ENCODE measurements around the gene CELF4.

Gene CELF4

DNA sequence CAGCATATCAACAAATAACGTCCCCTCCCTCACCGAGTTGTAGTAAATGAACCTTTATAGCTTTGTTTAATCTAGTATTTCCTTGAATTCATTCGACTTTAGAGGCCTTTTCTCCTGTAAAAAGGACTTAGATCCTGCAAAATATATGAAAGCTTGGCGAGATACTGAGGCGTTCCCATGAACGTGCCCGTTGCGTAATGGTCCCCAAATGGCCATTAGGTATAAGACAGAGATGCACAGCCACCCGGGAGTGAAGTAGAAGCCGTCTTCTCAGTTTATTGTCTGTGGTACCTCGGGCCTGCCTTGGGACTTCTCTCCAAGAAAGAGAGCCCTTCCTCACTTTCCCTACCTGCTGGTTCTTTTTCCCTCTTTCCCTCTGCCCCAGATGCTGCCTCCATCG, 310.6 kb downstream of the CELF4 start:
- H3K18ac ChIP-seq (ENCODE audit: low read length): no peak overlapping the region
- H3K36me3 ChIP-seq (ENCODE audit: control insufficient read depth, insufficient read depth, low read length): no peaks in the 10 kb centered on the region
- H4K5ac ChIP-seq (ENCODE audit: low read length): no peak overlapping the region
- no peaks in the 10 kb centered on the region for H3K4me1 ChIP-seq (ENCODE audit: control insufficient read depth, low read depth, low read length)
- no peaks in the 10 kb centered on the region for H3K79me2 ChIP-seq (ENCODE audit: control insufficient read depth, insufficient read depth, low read length)
- H3K23ac ChIP-seq (ENCODE audit: low read length): no peak overlapping the region
- H3K4ac ChIP-seq (ENCODE audit: low read depth, low read length): no peak overlapping the region
- H3K79me1 ChIP-seq (ENCODE audit: low read length): no peaks in the 10 kb centered on the region
- no peak overlapping the region for H3K4me3 ChIP-seq (ENCODE audit: low read length)
- WGBS (ENCODE audit: extremely low coverage, insufficient coverage, low lambda C conversion rate): no CpG with 5 or more reads among the region's 12 CpGs
- H2AK5ac ChIP-seq (ENCODE audit: low read length): no peak overlapping the region
- H2BK15ac ChIP-seq (replicated peaks; ENCODE audit: low read depth): no peak overlapping the region
- no peak overlapping the region for H2BK120ac ChIP-seq (ENCODE audit: low read depth, low read length)
- no peak overlapping the region for H3K4me2 ChIP-seq (ENCODE audit: low read length)
- H2BK5ac ChIP-seq (ENCODE audit: low read length): no peak overlapping the region
- no peaks in the 10 kb centered on the region for H3K27me3 ChIP-seq (ENCODE audit: insufficient read depth, low read length, poor library complexity)
- no peak overlapping the region for H3K56ac ChIP-seq (ENCODE audit: low read length)
- no peak overlapping the region for H4K8ac ChIP-seq (ENCODE audit: low read depth, low read length)
- H3K27ac ChIP-seq (ENCODE audit: low read depth, low read length): no peak overlapping the region
- no peak for DNase-seq
- H3K9ac ChIP-seq (ENCODE audit: low read length): no peak overlapping the region

DNA sequence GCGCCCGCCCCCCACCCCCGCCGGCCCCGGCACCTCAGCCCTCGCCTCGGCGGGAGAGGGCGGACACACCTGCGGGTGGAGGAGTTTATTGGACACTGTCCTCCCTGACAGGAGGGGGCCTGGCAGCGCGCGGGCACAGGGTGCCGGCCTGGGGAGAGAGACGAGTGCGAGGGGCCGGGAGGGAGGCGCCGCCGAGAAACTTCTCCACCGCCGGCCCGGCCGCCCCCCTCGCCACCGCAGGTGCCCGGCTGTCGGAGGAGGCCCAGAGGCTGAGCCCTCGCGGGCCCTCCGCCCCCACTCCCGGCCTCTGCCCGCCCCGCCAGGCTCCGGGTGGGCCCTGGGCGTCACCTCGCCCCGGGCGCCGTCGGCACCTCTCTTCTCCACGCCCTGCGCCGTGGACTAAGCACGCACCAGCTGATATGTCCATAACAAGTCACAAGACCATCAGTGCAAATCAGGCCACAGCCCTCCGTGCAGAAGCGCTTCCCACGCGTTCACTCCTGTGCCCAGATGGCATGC, 311.3 kb downstream of the CELF4 start:
- no peak overlapping the region for H4K5ac ChIP-seq (ENCODE audit: low read length)
- H3K23ac ChIP-seq (ENCODE audit: low read length): no peak overlapping the region
- no peak overlapping the region for H4K8ac ChIP-seq (ENCODE audit: low read depth, low read length)
- no peaks in the 10 kb centered on the region for H3K79me1 ChIP-seq (ENCODE audit: low read length)
- H3K56ac ChIP-seq (ENCODE audit: low read length): peak overlapping the region; percentile 56
- H2BK120ac ChIP-seq (ENCODE audit: low read depth, low read length): no peak overlapping the region
- H3K27ac ChIP-seq (ENCODE audit: low read depth, low read length): no peak overlapping the region
- H3K36me3 ChIP-seq (ENCODE audit: control insufficient read depth, insufficient read depth, low read length): no peaks in the 10 kb centered on the region
- no peaks in the 10 kb centered on the region for H3K27me3 ChIP-seq (ENCODE audit: insufficient read depth, low read length, poor library complexity)
- H3K18ac ChIP-seq (ENCODE audit: low read length): no peak overlapping the region
- peak overlapping the region; percentile 66 for H3K4me2 ChIP-seq (ENCODE audit: low read length)
- H3K4ac ChIP-seq (ENCODE audit: low read depth, low read length): no peak overlapping the region
- peak overlapping the region; percentile 20 for H3K9ac ChIP-seq (ENCODE audit: low read length)
- no peak overlapping the region for H2BK15ac ChIP-seq (replicated peaks; ENCODE audit: low read depth)
- no peak overlapping the region for H2AK5ac ChIP-seq (ENCODE audit: low read length)
- H3K4me3 ChIP-seq (ENCODE audit: low read length): no peak overlapping the region
- no peaks in the 10 kb centered on the region for H3K4me1 ChIP-seq (ENCODE audit: control insufficient read depth, low read depth, low read length)
- H3K79me2 ChIP-seq (ENCODE audit: control insufficient read depth, insufficient read depth, low read length): no peaks in the 10 kb centered on the region
- peak; percentile 6 for DNase-seq
- H2BK5ac ChIP-seq (ENCODE audit: low read length): no peak overlapping the region
- no CpG with 5 or more reads among the region's 49 CpGs for WGBS (ENCODE audit: extremely low coverage, insufficient coverage, low lambda C conversion rate)

- Histone ChIP-seq H3K27ac (ENCODE audit: low read depth, low read length) (no peak overlapping the region), H3K4ac (ENCODE audit: low read depth, low read length) (no peak overlapping the region), H3K36me3 (ENCODE audit: control insufficient read depth, insufficient read depth, low read length) (no peaks in the 10 kb centered on the region), H3K4me3 (ENCODE audit: low read length) (peak overlapping the region; percentile 58), H3K79me2 (ENCODE audit: control insufficient read depth, insufficient read depth, low read length) (no peaks in the 10 kb centered on the region), H3K79me1 (ENCODE audit: low read length) (no peaks in the 10 kb centered on the region), H3K4me2 (ENCODE audit: low read length) (peak overlapping the region; percentile 85), H2BK5ac (ENCODE audit: low read length) (no peak overlapping the region), H3K18ac (ENCODE audit: low read length) (no peak overlapping the region), H3K4me1 (ENCODE audit: control insufficient read depth, low read depth, low read length) (no peaks in the 10 kb centered on the region), H2BK15ac (replicated peaks; ENCODE audit: low read depth) (no peak overlapping the region), H4K5ac (ENCODE audit: low read length) (no peak overlapping the region), H3K9ac (ENCODE audit: low read length) (peak overlapping the region; percentile 68), H3K56ac (ENCODE audit: low read length) (peak overlapping the region; percentile 73), H3K27me3 (ENCODE audit: insufficient read depth, low read length, poor library complexity) (no peaks in the 10 kb centered on the region), H2AK5ac (ENCODE audit: low read length) (no peak overlapping the region), H2BK120ac (ENCODE audit: low read depth, low read length) (no peak overlapping the region), H4K8ac (ENCODE audit: low read depth, low read length) (no peak overlapping the region), H3K23ac (ENCODE audit: low read length) (no peak overlapping the region)
- no CpG with 5 or more reads among the region's 83 CpGs for WGBS (ENCODE audit: extremely low coverage, insufficient coverage, low lambda C conversion rate)
- DNase-seq: peak; percentile 70
These were observed 312.0 kb downstream of the CELF4 start for GRCh38 chr18:37253394-37254235.

GRCh38 chr18:37252854-37253393, 312.7 kb downstream of the CELF4 start:
- Histone ChIP-seq H4K5ac (ENCODE audit: low read length) (no peak overlapping the region), H3K79me2 (ENCODE audit: control insufficient read depth, insufficient read depth, low read length) (no peaks in the 10 kb centered on the region), H2BK120ac (ENCODE audit: low read depth, low read length) (no peak overlapping the region), H3K4ac (ENCODE audit: low read depth, low read length) (no peak overlapping the region), H3K4me3 (ENCODE audit: low read length) (no peak overlapping the region), H3K23ac (ENCODE audit: low read length) (no peak overlapping the region), H2BK15ac (replicated peaks; ENCODE audit: low read depth) (no peak overlapping the region), H3K79me1 (ENCODE audit: low read length) (no peaks in the 10 kb centered on the region), H3K4me1 (ENCODE audit: control insufficient read depth, low read depth, low read length) (no peaks in the 10 kb centered on the region), H3K18ac (ENCODE audit: low read length) (no peak overlapping the region), H3K27ac (ENCODE audit: low read depth, low read length) (no peak overlapping the region), H3K27me3 (ENCODE audit: insufficient read depth, low read length, poor library complexity) (no peaks in the 10 kb centered on the region), H3K56ac (ENCODE audit: low read length) (peak overlapping the region; percentile 49), H2BK5ac (ENCODE audit: low read length) (no peak overlapping the region), H4K8ac (ENCODE audit: low read depth, low read length) (no peak overlapping the region), H3K9ac (ENCODE audit: low read length) (peak overlapping the region; percentile 9), H3K4me2 (ENCODE audit: low read length) (peak overlapping the region; percentile 1), H2AK5ac (ENCODE audit: low read length) (no peak overlapping the region), H3K36me3 (ENCODE audit: control insufficient read depth, insufficient read depth, low read length) (no peaks in the 10 kb centered on the region)
- no CpG with 5 or more reads among the region's 12 CpGs for WGBS (ENCODE audit: extremely low coverage, insufficient coverage, low lambda C conversion rate)
- DNase-seq: peak; percentile 5

GRCh38 chr18:37252342-37252741, 313.3 kb downstream of the CELF4 start:
- no peak overlapping the region for H4K8ac ChIP-seq (ENCODE audit: low read depth, low read length)
- no peak overlapping the region for H3K18ac ChIP-seq (ENCODE audit: low read length)
- H3K4me3 ChIP-seq (ENCODE audit: low read length): no peak overlapping the region
- no peak overlapping the region for H3K27ac ChIP-seq (ENCODE audit: low read depth, low read length)
- H3K27me3 ChIP-seq (ENCODE audit: insufficient read depth, low read length, poor library complexity): no peaks in the 10 kb centered on the region
- H2BK15ac ChIP-seq (replicated peaks; ENCODE audit: low read depth): no peak overlapping the region
- no peak overlapping the region for H2BK120ac ChIP-seq (ENCODE audit: low read depth, low read length)
- DNase-seq: no peak
- no peak overlapping the region for H3K4me2 ChIP-seq (ENCODE audit: low read length)
- WGBS (ENCODE audit: extremely low coverage, insufficient coverage, low lambda C conversion rate): no CpG with 5 or more reads among the region's 3 CpGs
- no peak overlapping the region for H3K56ac ChIP-seq (ENCODE audit: low read length)
- H3K79me2 ChIP-seq (ENCODE audit: control insufficient read depth, insufficient read depth, low read length): no peaks in the 10 kb centered on the region
- no peaks in the 10 kb centered on the region for H3K79me1 ChIP-seq (ENCODE audit: low read length)
- no peak overlapping the region for H3K4ac ChIP-seq (ENCODE audit: low read depth, low read length)
- H3K23ac ChIP-seq (ENCODE audit: low read length): no peak overlapping the region
- no peak overlapping the region for H4K5ac ChIP-seq (ENCODE audit: low read length)
- H2BK5ac ChIP-seq (ENCODE audit: low read length): no peak overlapping the region
- no peak overlapping the region for H3K9ac ChIP-seq (ENCODE audit: low read length)
- no peaks in the 10 kb centered on the region for H3K36me3 ChIP-seq (ENCODE audit: control insufficient read depth, insufficient read depth, low read length)
- H3K4me1 ChIP-seq (ENCODE audit: control insufficient read depth, low read depth, low read length): no peaks in the 10 kb centered on the region
- H2AK5ac ChIP-seq (ENCODE audit: low read length): no peak overlapping the region
